HG03097 (cell line): ENCODE data around the gene PSMD3.

Experiments
- ATAC-seq: cut with Tn5 transposase; IDR thresholded peaks from one replicate; pipeline ENCODE4 v1.9.1; 2021; ENCODE audit not compliant: unreplicated experiment, low FRiP score

PSMD3 gene

GRCh38 chr17:40038882-40039513 lies 58.4 kb downstream of the PSMD3 start:
- ATAC-seq = no peak

- no peak for ATAC-seq
These were observed 60.6 kb downstream of the PSMD3 start for GRCh38 chr17:40041196-40041595.
